ENCODE results near the gene COL18A1. TPM values are rescaled to one million over a fixed set of nuclear protein-coding genes. Genes with fewer than 3 reads are reported as not detected.

The COL18A1 gene
- total and polyA plus RNA-seq, 2 experiments from 2014 or later: 97.1 to 140 TPM

DNA sequence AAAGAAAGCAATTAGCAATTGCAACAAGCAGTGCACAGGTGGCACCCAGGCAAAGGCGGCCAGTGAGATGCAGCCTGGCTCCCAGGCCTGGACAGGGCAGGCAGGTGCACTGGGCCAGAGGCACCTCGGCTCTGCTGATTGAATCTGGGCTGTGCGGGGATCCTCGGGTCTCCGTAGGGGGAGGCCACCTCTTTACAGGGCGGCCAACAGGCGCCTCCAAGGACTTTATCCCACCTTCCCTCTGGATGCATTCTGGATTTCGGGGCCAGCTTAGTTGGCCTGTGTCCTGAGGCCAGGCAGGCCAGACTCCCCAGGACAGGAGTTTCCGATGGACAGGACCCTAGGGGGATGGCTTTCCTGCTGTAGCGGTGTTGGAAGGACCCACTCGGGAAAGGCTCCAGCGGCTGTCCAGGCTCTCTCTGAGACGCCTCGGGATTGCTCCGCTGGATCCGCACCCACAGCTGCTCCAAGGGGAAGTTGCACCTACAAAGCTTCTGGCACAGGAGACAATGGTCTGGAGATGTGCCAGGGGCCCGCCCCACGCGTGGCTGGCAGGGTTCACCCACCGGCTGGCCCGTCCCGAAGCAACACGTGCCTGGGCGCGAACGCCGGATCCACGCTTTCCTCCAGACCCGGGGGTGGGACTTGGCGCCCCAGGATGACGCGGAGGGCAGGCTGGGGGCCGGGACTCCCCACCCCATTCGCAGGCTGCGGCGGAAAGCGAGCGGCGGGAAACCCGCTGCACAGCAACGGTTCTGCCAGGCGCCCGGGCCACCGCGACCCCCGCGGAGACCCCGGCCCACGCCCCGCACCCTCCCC lies 136.5 kb downstream of the COL18A1 start:
- H3K27ac ChIP-seq: no peak overlapping the region
- peak overlapping the region; percentile 85 for H3K4me3 ChIP-seq
- no peaks in the 10 kb centered on the region for H3K9me2 ChIP-seq (replicated peaks; ENCODE audit: insufficient read depth)
- peak overlapping the region; percentile 83 for H2AFZ ChIP-seq
- TF ChIP-seq, protein P1, sequence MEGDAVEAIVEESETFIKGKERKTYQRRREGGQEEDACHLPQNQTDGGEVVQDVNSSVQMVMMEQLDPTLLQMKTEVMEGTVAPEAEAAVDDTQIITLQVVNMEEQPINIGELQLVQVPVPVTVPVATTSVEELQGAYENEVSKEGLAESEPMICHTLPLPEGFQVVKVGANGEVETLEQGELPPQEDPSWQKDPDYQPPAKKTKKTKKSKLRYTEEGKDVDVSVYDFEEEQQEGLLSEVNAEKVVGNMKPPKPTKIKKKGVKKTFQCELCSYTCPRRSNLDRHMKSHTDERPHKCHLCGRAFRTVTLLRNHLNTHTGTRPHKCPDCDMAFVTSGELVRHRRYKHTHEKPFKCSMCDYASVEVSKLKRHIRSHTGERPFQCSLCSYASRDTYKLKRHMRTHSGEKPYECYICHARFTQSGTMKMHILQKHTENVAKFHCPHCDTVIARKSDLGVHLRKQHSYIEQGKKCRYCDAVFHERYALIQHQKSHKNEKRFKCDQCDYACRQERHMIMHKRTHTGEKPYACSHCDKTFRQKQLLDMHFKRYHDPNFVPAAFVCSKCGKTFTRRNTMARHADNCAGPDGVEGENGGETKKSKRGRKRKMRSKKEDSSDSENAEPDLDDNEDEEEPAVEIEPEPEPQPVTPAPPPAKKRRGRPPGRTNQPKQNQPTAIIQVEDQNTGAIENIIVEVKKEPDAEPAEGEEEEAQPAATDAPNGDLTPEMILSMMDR (IDR thresholded peaks at IDR 0.05; ENCODE audit: poor library complexity): no peak
- TF ChIP-seq EZH2 (IDR thresholded peaks at IDR 0.05; ENCODE audit: borderline replicate concordance) (no peak), EZH2phosphoT487 (IDR thresholded peaks at IDR 0.05; ENCODE audit: low read depth, severe bottlenecking, unreplicated experiment) (no peak)
- H3K9me3 ChIP-seq (ENCODE audit: low read depth): no peaks in the 10 kb centered on the region
- H3K4me1 ChIP-seq (ENCODE audit: insufficient read depth): peaks cover 9% of the 10 kb centered on the region
- no peaks in the 10 kb centered on the region for H4K20me1 ChIP-seq (ENCODE audit: insufficient read depth, poor library complexity, severe bottlenecking)
- no peaks in the 10 kb centered on the region for H3K79me2 ChIP-seq
- peak; percentile 67 for DNase-seq (ENCODE audit: low spot score)
- no peaks in the 10 kb centered on the region for H3K36me3 ChIP-seq (replicated peaks; ENCODE audit: insufficient read depth, low read depth)
- peak overlapping the region; percentile 94 for H3K4me2 ChIP-seq
- H3K27me3 ChIP-seq: no peaks in the 10 kb centered on the region
- WGBS (ENCODE audit: low lambda C conversion rate, missing lambda C conversion rate): 36% methylated on average over 26 of the region's 50 CpGs

DNA sequence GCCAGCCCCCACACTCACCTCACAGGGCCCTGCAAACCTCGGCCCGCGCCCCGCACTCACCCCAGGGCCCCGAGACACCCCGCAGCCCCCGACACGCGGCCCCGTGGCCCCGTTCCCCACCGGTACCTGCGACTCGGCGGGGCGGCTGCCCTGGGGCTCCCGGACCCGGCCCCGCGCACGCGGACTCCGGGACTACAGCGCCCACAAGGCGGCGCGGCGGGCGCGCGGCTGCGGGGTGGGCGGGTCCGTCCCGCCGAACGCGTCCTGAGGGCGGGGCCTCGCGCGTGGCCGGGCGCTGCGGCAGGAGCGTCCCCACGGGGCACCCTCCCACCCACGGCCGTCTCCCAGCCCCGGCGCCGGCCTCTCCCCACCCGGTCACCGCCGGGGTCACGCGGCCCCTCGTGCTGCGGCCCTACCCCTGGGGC lies 137.3 kb downstream of the COL18A1 start, which contains the start of gene SLC19A1:
TSS of gene SLC19A1 (minus strand) at position 199 of the 425 bp plus-strand sequence. CDS start 4,481 bp downstream, outside the sequence.
- DNase-seq (ENCODE audit: low spot score): peak; percentile 88
- TF ChIP-seq EZH2phosphoT487 (IDR thresholded peaks at IDR 0.05; ENCODE audit: low read depth, severe bottlenecking, unreplicated experiment): no peak
- TF ChIP-seq, protein P1 (IDR thresholded peaks at IDR 0.05; ENCODE audit: poor library complexity): peak; percentile 11
- Histone ChIP-seq H3K9me2 (replicated peaks; ENCODE audit: insufficient read depth) (no peaks in the 10 kb centered on the region), H3K4me3 (peak within 1 kb of the TSS; percentile 85), H3K4me2 (peak within 1 kb of the TSS; percentile 94), H3K36me3 (replicated peaks; ENCODE audit: insufficient read depth, low read depth) (no peaks in the 10 kb centered on the region), H3K9me3 (ENCODE audit: low read depth) (no peaks in the 10 kb centered on the region), H3K79me2 (no peaks in the 10 kb centered on the region), H3K27ac (no peak within 1 kb of the TSS), H2AFZ (peak within 1 kb of the TSS; percentile 83), H3K27me3 (no peaks in the 10 kb centered on the region), H4K20me1 (ENCODE audit: insufficient read depth, poor library complexity, severe bottlenecking) (no peaks in the 10 kb centered on the region), H3K4me1 (ENCODE audit: insufficient read depth) (peaks cover 9% of the 10 kb centered on the region)
- 0% methylated on average over 8 of the region's 59 CpGs for WGBS (ENCODE audit: low lambda C conversion rate, missing lambda C conversion rate)

DNA sequence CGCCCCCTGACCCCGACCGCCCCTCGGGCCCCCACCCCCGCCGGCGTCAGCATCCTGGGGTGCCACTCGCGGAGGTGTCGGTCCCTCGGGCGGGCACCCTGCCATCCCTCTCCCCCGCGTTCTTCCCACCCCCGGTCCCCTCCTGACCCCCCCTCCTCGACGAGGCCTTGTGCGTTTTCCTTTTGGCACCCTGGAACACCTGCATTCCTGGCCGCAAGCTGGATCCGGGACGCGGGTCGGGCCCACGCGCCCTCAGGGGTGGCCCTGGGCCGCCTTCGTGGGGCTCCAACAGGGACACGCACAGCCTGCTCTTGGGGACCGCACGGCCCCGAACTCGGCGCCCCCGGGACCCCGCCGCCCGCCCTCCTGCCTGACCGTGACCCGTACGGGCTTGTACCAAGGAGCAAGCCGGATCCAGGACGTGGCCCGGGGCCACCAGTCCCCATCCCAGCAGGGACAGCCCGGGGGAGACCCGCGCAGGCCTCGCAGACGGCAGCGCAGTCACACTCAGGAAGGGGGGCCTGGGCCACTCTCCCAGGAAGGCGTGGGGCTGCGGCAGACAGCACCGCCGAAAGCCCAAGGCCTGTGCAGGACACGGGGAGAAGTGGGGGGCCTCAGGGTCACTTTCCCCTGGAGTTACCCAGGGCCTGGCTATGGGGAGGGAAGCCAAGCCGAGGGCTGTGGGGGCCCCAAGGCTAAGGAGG lies 137.9 kb downstream of the COL18A1 start:
- Histone ChIP-seq H3K4me3 (peak overlapping the region; percentile 85), H3K4me1 (ENCODE audit: insufficient read depth) (peaks cover 9% of the 10 kb centered on the region), H3K4me2 (peak overlapping the region; percentile 94), H3K9me2 (replicated peaks; ENCODE audit: insufficient read depth) (no peaks in the 10 kb centered on the region), H3K27me3 (no peaks in the 10 kb centered on the region), H3K36me3 (replicated peaks; ENCODE audit: insufficient read depth, low read depth) (no peaks in the 10 kb centered on the region), H3K79me2 (no peaks in the 10 kb centered on the region), H3K27ac (no peak overlapping the region), H4K20me1 (ENCODE audit: insufficient read depth, poor library complexity, severe bottlenecking) (no peaks in the 10 kb centered on the region), H2AFZ (peak overlapping the region; percentile 71), H3K9me3 (ENCODE audit: low read depth) (no peaks in the 10 kb centered on the region)
- WGBS (ENCODE audit: low lambda C conversion rate, missing lambda C conversion rate): 75% methylated on average over 27 of the region's 55 CpGs
- TF ChIP-seq EZH2 (IDR thresholded peaks at IDR 0.05; ENCODE audit: borderline replicate concordance) (no peak), EZH2phosphoT487 (IDR thresholded peaks at IDR 0.05; ENCODE audit: low read depth, severe bottlenecking, unreplicated experiment) (no peak)
- TF ChIP-seq, protein P1 (IDR thresholded peaks at IDR 0.05; ENCODE audit: poor library complexity): no peak
- DNase-seq (ENCODE audit: low spot score): no peak

Measured in hepatocyte (in vitro differentiated cells).